GM18502 (cell line): ENCODE results near the gene BRINP2.
"Not testable (repeated sequence)": the region's sequence is repeated elsewhere in the genome, so short reads cannot be mapped to it uniquely, and the experiment has no call there.

Source experiments
- ATAC-seq: cut with Tn5 transposase; IDR thresholded peaks from one replicate; pipeline ENCODE4 v1.9.1; 2021; ENCODE audit warnings: mild to moderate bottlenecking; ENCODE audit not compliant: unreplicated experiment, poor library complexity

BRINP2 gene

GRCh38 chr1:177306019-177306415 is 135.3 kb downstream of the BRINP2 start:
- no peak for ATAC-seq

DNA sequence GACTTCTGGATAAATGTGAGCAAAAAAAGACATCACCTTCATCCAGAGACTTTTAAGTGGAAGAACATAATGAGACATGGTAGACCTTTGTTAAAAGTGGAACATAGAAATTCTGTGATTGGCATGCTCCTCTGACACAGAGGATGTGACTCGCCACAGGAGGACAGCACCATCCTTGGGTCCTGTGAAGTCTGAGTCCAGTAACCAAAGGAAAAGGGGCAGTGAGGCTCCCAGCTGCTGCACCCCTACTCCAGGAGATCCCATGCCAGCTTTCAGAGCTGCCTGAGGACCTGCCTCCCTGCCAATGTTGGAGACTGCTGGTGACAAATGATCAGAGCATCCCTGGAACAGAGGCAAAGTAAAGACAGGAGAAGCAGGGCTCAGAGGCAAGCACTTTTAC is 136.2 kb downstream of the BRINP2 start:
- ATAC-seq: no peak

DNA sequence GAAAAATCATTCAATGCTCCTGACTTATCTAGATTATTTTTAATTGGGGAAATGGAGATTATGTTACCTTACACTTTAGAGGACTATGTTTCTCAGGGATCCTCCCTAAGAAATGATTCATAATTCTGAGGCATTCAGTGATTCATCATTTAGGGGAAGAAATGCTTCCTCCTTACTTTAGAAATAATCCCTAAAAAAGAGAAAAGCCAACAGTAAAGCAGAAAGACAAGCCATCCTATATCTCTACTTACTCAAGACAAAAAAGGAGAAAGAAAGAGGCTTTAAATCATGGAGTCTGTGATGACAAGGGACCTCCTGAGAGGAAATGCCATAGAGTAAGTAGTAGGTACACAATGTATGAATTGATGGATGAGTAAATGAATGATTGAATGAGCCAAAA is 137.0 kb downstream of the BRINP2 start:
- no peak for ATAC-seq

DNA sequence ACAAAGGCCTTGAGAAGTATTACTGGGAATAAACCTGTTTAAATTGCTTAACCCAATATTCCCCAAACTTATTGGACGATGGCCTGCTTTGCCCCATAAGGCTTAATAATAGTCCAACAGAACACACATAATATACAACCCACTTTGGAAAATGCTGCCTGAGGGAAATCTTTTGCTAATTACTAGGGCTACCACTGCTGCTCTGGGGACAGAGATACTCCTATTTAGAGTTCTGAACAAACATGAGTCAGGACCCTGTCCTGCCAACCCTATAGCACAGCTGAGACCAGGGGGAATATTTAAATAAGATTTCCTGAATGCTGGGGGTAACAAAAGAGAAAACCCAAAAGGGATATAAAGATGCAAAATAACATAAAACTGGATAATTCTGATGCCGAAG is 139.1 kb downstream of the BRINP2 start:
- ATAC-seq: no peak

DNA sequence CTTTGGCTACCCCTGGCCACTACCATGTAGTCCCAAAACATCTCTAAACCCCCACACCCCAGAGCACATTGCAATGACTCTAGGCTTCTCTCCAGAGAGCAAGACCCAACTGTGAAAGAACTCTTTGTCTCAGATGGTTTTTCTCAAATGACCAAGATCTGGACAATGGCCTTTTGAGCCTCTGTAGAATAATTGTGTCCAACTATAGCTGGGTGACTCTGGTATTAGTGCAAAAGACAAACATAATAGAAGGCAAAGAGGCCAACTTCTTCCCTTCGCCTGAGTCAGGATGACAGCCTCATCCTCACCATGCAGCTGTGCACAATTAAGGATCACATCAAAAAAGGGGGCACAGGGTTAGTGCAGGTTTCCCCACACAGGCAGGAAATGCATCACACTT is 139.6 kb downstream of the BRINP2 start:
- no peak for ATAC-seq

DNA sequence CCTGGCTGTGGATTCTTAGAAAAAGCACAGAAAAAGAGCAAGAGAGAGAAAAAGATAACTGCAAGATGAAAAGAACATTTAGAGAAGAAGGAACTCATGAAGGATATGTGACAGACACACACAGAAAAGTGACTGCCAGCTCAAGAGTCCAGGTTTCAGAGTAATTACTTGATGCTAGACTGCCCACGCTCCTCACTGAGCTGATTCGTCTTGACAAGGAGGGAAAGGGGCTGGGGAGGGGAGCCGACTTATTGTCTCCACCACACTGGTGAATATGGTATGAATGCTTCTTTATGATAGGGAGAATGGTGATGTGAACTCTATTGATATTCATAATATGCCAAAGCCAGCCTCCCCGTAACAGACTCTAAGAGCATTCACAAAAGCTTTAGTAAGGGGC is 140.4 kb downstream of the BRINP2 start:
- ATAC-seq: no peak

DNA sequence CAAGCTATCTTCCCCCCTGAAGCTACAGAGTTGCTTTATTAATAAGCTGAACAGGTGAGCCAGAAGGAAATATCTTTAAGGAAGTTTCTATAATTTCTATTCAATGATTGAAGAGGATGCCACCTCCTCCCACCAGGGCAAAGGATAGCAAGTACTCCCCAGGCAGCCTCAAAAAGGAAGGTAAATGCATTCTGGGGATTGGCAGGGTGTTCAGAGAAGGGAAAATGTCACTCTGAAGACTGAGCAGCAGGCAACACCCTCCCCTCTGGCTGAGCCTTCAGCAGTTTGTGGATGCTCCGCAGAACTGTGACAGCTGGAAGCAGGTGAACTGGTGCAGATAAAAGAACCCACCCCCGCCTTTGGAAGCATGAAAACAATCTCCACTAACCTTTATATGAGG is 140.8 kb downstream of the BRINP2 start:
- ATAC-seq: no peak

- ATAC-seq: no peak
Measured at GRCh38 chr1:177315261-177315660, 144.5 kb downstream of the BRINP2 start.

DNA sequence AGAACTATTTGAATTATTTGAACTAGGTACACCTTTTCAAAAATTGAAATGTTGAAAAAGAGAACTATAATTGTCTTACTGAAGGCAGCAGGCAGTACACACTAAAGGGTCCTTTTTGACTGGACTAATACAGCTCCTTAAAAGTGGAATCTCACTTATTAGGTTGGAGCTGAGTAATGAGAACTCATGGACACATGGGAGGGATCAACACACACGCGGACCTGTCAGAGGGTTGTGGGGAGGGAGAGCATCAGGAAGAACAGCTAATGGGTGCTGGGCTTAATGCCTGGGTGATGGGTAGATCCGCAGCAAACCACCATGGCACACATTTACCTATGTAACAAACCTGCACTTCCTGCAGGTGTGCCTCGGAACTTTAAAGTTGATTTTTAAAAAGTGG is 145.0 kb downstream of the BRINP2 start:
- ATAC-seq: no peak

GRCh38 chr1:177321434-177321833 is 150.7 kb downstream of the BRINP2 start:
- not testable (repeated sequence) for ATAC-seq

DNA sequence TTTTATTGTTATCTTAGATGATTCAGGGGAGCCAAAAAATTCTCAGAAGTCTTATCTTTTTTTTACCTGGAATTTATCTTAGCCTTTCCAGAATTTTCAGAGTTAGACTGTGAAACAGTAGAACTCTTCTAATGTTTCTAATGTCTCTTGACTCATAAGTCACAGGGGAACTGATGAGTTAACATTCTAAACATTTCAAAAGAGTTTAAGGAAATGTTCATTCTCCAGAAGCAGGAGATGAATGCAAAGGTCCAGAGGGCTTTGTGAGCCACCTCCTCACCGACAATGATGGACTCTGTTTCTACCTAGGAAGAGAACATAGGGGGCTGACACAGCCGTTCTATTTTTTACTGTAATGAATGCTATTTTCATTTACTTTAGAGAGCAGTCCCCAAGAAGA is 157.5 kb downstream of the BRINP2 start:
- no peak for ATAC-seq

GRCh38 chr1:177329871-177330270 is 159.1 kb downstream of the BRINP2 start:
- ATAC-seq: no peak
